Ishikawa (cell line): ENCODE data around the gene KCNK6.

Source experiments
- CEBPB ChIP-seq: IDR thresholded peaks from 2 replicates; pipeline ENCODE4 v1.6.1; 2012
- CREB1 ChIP-seq: IDR thresholded peaks from 2 replicates; pipeline ENCODE4 v1.6.1; 2012; ENCODE audit warnings: low read depth
- EGR1 ChIP-seq: IDR thresholded peaks from 2 replicates; pipeline ENCODE4 v1.6.1; 2012
- EP300 ChIP-seq: IDR thresholded peaks from 2 replicates; pipeline ENCODE4 v1.6.1; 2012; ENCODE audit warnings: borderline replicate concordance
- FOXM1 ChIP-seq: IDR thresholded peaks from 2 replicates; pipeline ENCODE4 v1.6.1; 2012; ENCODE audit warnings: low read depth, borderline replicate concordance
- NFIC ChIP-seq: IDR thresholded peaks from 2 replicates; pipeline ENCODE4 v1.6.1; 2012
- RAD21 ChIP-seq: IDR thresholded peaks from 2 replicates; pipeline ENCODE4 v1.6.1; 2012; ENCODE audit warnings: low read depth
- REST ChIP-seq: IDR thresholded peaks from 2 replicates; pipeline ENCODE4 v1.6.1; 2012; ENCODE audit warnings: low read depth, mild to moderate bottlenecking
- TAF1 ChIP-seq: IDR thresholded peaks from 2 replicates; pipeline ENCODE4 v1.6.1; 2012; ENCODE audit warnings: low read depth, mild to moderate bottlenecking
- TCF12 ChIP-seq: IDR thresholded peaks from 2 replicates; pipeline ENCODE4 v1.6.1; 2012; ENCODE audit warnings: low read depth
- TEAD4 ChIP-seq: IDR thresholded peaks from 2 replicates; pipeline ENCODE4 v1.6.1; 2012
- YY1 ChIP-seq: IDR thresholded peaks from 2 replicates; pipeline ENCODE4 v1.6.1; 2012; ENCODE audit warnings: low read depth
- ZBTB7A ChIP-seq: IDR thresholded peaks from 2 replicates; pipeline ENCODE4 v1.6.1; 2012; ENCODE audit warnings: low read depth
- TF ChIP-seq, protein P1 (sequence below): IDR thresholded peaks from 2 replicates; pipeline ENCODE4 v1.6.1; 2012
- TF ChIP-seq, protein P2 (sequence below): IDR thresholded peaks from 2 replicates; pipeline ENCODE4 v1.6.1; 2012

The KCNK6 gene

DNA sequence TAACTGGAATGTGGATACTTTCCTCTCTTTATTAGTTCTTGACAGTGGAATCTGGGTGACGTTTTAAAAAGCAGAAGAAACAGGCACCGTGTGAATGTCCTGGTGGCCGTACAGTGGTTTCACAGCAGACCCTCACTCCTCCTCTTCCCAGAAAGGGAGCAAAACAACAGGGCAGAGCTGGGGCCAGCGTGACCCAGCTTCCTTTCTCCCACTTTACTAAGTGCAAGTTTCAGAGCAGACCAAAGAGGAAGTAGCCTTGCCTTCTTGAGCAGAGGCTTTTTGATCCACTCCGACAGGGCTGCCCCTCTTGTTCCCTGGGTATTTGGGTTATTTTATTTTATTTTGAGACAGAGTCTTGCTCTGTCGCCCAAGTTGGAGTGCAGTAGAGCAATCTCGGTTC lies 35.2 kb upstream of the KCNK6 start:
- TF ChIP-seq CEBPB (no peak), REST (no peak), TAF1 (no peak), TCF12 (no peak), EP300 (no peak)
- TF ChIP-seq, protein P1, sequence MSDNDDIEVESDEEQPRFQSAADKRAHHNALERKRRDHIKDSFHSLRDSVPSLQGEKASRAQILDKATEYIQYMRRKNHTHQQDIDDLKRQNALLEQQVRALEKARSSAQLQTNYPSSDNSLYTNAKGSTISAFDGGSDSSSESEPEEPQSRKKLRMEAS: no peak

- TF ChIP-seq, protein P1: no peak
- TF ChIP-seq RAD21: no peak
- TF ChIP-seq, protein P2, sequence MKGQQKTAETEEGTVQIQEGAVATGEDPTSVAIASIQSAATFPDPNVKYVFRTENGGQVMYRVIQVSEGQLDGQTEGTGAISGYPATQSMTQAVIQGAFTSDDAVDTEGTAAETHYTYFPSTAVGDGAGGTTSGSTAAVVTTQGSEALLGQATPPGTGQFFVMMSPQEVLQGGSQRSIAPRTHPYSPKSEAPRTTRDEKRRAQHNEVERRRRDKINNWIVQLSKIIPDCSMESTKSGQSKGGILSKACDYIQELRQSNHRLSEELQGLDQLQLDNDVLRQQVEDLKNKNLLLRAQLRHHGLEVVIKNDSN: no peak
- TF ChIP-seq TAF1: no peak
Measured at GRCh38 chr19:38285567-38285966, 34.1 kb upstream of the KCNK6 start.

- TF ChIP-seq, protein P2: no peak
- TF ChIP-seq ZBTB7A: no peak
- no peak for TF ChIP-seq TEAD4
- no peak for TF ChIP-seq CEBPB
- TF ChIP-seq EP300: no peak
- TF ChIP-seq, protein P1: no peak
- TF ChIP-seq YY1: no peak
- TF ChIP-seq RAD21: no peak
- no peak for TF ChIP-seq NFIC
- TF ChIP-seq TAF1: no peak
- no peak for TF ChIP-seq REST
- no peak for TF ChIP-seq TCF12
- no peak for TF ChIP-seq EGR1
- TF ChIP-seq FOXM1: no peak
- TF ChIP-seq CREB1: no peak
Measured at GRCh38 chr19:38287604-38288003, 32.0 kb upstream of the KCNK6 start.

DNA sequence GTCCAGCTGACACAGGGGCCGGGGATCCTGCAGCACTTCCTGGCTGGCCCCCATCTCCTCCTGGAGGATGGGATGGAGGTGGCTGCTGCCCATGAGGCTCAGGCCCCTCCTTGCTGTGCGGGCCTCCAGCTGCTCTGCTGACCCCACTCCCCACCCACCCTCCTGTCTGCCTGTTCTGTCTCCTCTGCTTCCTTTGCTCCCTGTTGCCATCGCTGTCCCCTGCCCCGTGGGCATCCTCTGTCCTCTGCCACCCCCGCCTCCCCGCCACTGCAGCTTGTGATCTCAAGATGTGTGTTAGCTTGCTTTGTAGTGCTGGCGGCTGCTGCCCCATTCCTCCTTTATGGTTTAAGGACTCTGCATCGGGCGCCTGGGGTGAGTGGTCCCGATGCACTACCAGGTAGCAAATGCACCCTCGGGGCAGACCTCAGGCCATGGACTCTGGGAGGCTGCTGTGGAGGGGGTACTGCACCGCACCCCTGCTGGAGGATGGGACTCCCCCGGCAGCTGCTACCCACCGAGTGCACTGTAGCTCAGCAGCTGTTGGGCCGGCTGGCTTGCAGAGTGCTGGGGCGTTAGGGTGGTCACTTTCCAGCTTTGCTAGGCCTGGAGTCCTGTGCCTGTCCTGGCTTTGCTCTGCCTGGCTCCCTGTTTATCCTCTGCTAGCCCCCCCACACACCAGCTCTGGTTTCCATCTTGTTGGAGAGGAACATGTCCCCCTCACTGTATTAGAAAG lies 31.4 kb upstream of the KCNK6 start:
- TF ChIP-seq NFIC: no peak
- TF ChIP-seq CREB1: no peak
- no peak for TF ChIP-seq TCF12
- no peak for TF ChIP-seq ZBTB7A
- no peak for TF ChIP-seq FOXM1
- TF ChIP-seq EGR1: no peak
- TF ChIP-seq, protein P1: no peak
- TF ChIP-seq EP300: no peak
- TF ChIP-seq TEAD4: no peak
- no peak for TF ChIP-seq CEBPB
- TF ChIP-seq RAD21: no peak
- TF ChIP-seq YY1: no peak
- TF ChIP-seq, protein P2: no peak
- no peak for TF ChIP-seq REST
